HepG2 (cell line): ENCODE results near the gene RASGRP1. TPM values are rescaled to one million over a fixed set of nuclear protein-coding genes. Genes with fewer than 3 reads are reported as not detected.

Source experiments
- ATAC-seq: fragments of 200-7000 bp; cut with Tn5 transposase; 3 replicates; pipeline ENCODE4 v1.9.1; 2020; ENCODE audit warnings: mild to moderate bottlenecking, moderate library complexity
- BruUV-seq: library from RNA; stranded (reverse); fragments of 400-500 nt; replicated peaks from 2 replicates; lab custom pipeline; 2021; lab: Mats Ljungman, UMichigan
- CTCF ChIA-PET: fragments of 300-600 bp; formaldehyde crosslinking; extraction: SDS; loops from one replicate; lab custom pipeline; 2021; ENCODE audit warnings: low total read pairs, inconsistent platforms, low intra/inter-chr PET ratio; lab: Yijun Ruan, JAX
- POLR2A ChIA-PET: fragments of 350-600 bp; sonication (Branson Sonifier 250); formaldehyde crosslinking; loops from one replicate; lab custom pipeline; 2020; ENCODE audit warnings: antibody characterized with exemption, inconsistent platforms; lab: Yijun Ruan, JAX
- DNase-seq: peaks from one replicate; pipeline ENCODE4 v3.0.0-alpha.2; 2015; ENCODE audit warnings: low spot score
- FAIRE-seq: peaks from 3 replicates; lab custom pipeline; 2011; peaks lifted over from hg19 to GRCh38; lab: Jason Lieb, UNC
- H2AFZ ChIP-seq: one replicate; pipeline ENCODE4 v1.6.1; 2011; ENCODE audit warnings: low read length, inconsistent platforms
- H3K27ac ChIP-seq: fragments of 300-600 bp; 3 replicates; pipeline ENCODE4 v1.8.0; 2011; ENCODE audit warnings: mixed run types, mild to moderate bottlenecking, mixed read lengths, low read length, inconsistent platforms; ENCODE audit not compliant: insufficient read depth; ENCODE audit errors: extremely low read length
- H3K27me3 ChIP-seq, 2 experiments: fragments of 200-600 bp in 1 of 2; 2 replicates in 1 of 2; 3 replicates in 1 of 2; pipeline versions ENCODE4 v1.6.0 to v1.8.0; 2011; ENCODE audit warnings: low read length in 2 of 2, mild to moderate bottlenecking in 2 of 2, moderate library complexity in 2 of 2, inconsistent platforms in 1 of 2; ENCODE audit not compliant: insufficient read depth in 2 of 2, control insufficient read depth in 1 of 2
- H3K36me3 ChIP-seq, 2 experiments: fragments of 200-600 bp in 1 of 2; replicated peaks in 1 of 2; 2 replicates in 1 of 2; 3 replicates in 1 of 2; pipeline versions ENCODE4 v1.5.1 to v1.8.0; 2011; ENCODE audit warnings: low read length in 2 of 2, inconsistent platforms in 1 of 2; ENCODE audit not compliant: insufficient read depth in 2 of 2, control insufficient read depth in 1 of 2
- H3K4me1 ChIP-seq: 2 replicates; pipeline ENCODE4 v1.5.1; 2012; ENCODE audit warnings: low read length, inconsistent platforms; ENCODE audit not compliant: insufficient read depth
- H3K4me2 ChIP-seq: 2 replicates; pipeline ENCODE4 v1.6.0; 2011; ENCODE audit warnings: low read depth, low read length, inconsistent platforms
- H3K4me3 ChIP-seq, 3 experiments: fragments of 200-600 bp in 1 of 3; sonication (generic), shearing (Covaris generic) in 1 of 3; replicated peaks in 1 of 3; 2 replicates each; pipeline ENCODE4 v1.5.1; 2011 to 2016; ENCODE audit warnings: low read length in 3 of 3, inconsistent platforms in 2 of 3, low read depth in 2 of 3, mild to moderate bottlenecking in 2 of 3, control low read depth in 1 of 3, mixed read lengths in 1 of 3; ENCODE audit not compliant: insufficient read depth in 1 of 3
- H3K79me2 ChIP-seq: one replicate; pipeline ENCODE4 v1.6.1; 2011; ENCODE audit warnings: low read length, inconsistent platforms; ENCODE audit not compliant: insufficient read depth
- H3K9ac ChIP-seq: 2 replicates; pipeline ENCODE4 v1.6.0; 2011; ENCODE audit warnings: mild to moderate bottlenecking, low read depth, low read length, inconsistent platforms; ENCODE audit not compliant: insufficient read depth
- H3K9me3 ChIP-seq: 2 replicates; pipeline ENCODE4 v1.5.1; 2012; ENCODE audit warnings: mild to moderate bottlenecking, low read length
- H4K20me1 ChIP-seq: 2 replicates; pipeline ENCODE4 v1.6.0; 2011; ENCODE audit warnings: inconsistent platforms, mild to moderate bottlenecking, low read length, moderate library complexity; ENCODE audit not compliant: insufficient read depth
- BRCA1 ChIP-seq: sonication (generic); formaldehyde crosslinking; IDR thresholded peaks from 2 replicates; pipeline ENCODE4 v1.4.0; 2020; ENCODE audit warnings: missing genetic modification reagents
- E2F1 ChIP-seq: sonication (generic); formaldehyde crosslinking; IDR thresholded peaks from 2 replicates; pipeline ENCODE4 v1.5.0; 2020; ENCODE audit warnings: missing genetic modification reagents
- FOSL1 ChIP-seq: sonication (generic); formaldehyde crosslinking; IDR thresholded peaks from 2 replicates; pipeline ENCODE4 v1.9.0; 2021; ENCODE audit warnings: missing genetic modification reagents, borderline replicate concordance
- HDAC2 ChIP-seq: sonication (generic); formaldehyde crosslinking; IDR thresholded peaks from 2 replicates; pipeline ENCODE4 v1.4.0; 2020; ENCODE audit warnings: missing genetic modification reagents
- JUN ChIP-seq: sonication (generic); formaldehyde crosslinking; IDR thresholded peaks from 2 replicates; pipeline ENCODE4 v1.4.0; 2020; ENCODE audit warnings: mild to moderate bottlenecking, missing genetic modification reagents
- KDM3A ChIP-seq: IDR thresholded peaks from 2 replicates; pipeline ENCODE4 v1.6.1; 2018; ENCODE audit warnings: low read depth, missing compliant biosample characterization
- TIGD3 ChIP-seq: sonication (generic); formaldehyde crosslinking; IDR thresholded peaks from 2 replicates; pipeline ENCODE4 v1.5.1; 2020; ENCODE audit warnings: mild to moderate bottlenecking, missing genetic modification reagents, borderline replicate concordance
- XBP1 ChIP-seq: sonication (generic); formaldehyde crosslinking; IDR thresholded peaks from 2 replicates; pipeline ENCODE4 v1.5.0; 2020; ENCODE audit warnings: missing genetic modification reagents
- ZNF18 ChIP-seq: sonication (generic); formaldehyde crosslinking; IDR thresholded peaks from 2 replicates; pipeline ENCODE4 v1.8.0; 2022; ENCODE audit warnings: mild to moderate bottlenecking, missing genetic modification reagents; ENCODE audit not compliant: insufficient replicate concordance
- ZNF7 ChIP-seq: IDR thresholded peaks from 2 replicates; pipeline ENCODE4 v1.6.1; 2016; ENCODE audit warnings: missing biosample characterization, missing genetic modification reagents
- ZNF709 ChIP-seq: sonication (generic); formaldehyde crosslinking; IDR thresholded peaks from 2 replicates; pipeline ENCODE4 v1.5.0; 2020; ENCODE audit warnings: mild to moderate bottlenecking, missing genetic modification reagents
- ZSCAN30 ChIP-seq: sonication (generic); formaldehyde crosslinking; IDR thresholded peaks from 2 replicates; pipeline ENCODE4 v1.5.0; 2020; ENCODE audit warnings: mild to moderate bottlenecking, missing genetic modification reagents
- whole genome bisulfite sequencing: methylation state at CpG from one replicate; pipeline ENCODE4 v1.1.6; 2017; ENCODE audit warnings: low lambda C conversion rate; 5-methylcytosine and 5-hydroxymethylcytosine counted together
- in situ Hi-C: cut with HindIII; loops from 2 replicates; pipeline ENCODE4 v1.10.0; 2017; ENCODE audit warnings: low pct_unique_long_range_greater_than_20kb; ENCODE audit not compliant: extremely low pct_ligation_motif_present
- intact Hi-C: fragments of 100-400 bp; cut with micrococcal nuclease; formaldehyde crosslinking; loops from one replicate; pipeline ENCODE4 v1.10.0; 2022; ENCODE audit not compliant: unreplicated experiment
- polyA plus RNA-seq, 8 experiments: library from polyadenylated mRNA; depleted of rRNA in 3 of 8; stranded (reverse) in 7 of 8; unstranded in 1 of 8; fragments of >200 nt; fragmentation: Illumina TruSeq in 4 of 8; extraction: Trizol in 4 of 8; gene quantifications; 2 replicates each; pipeline versions ENCODE4 v1.2.1 to v1.2.3, GENCODE V29; 2011 to 2016; ENCODE audit warnings: low read depth in 4 of 8, missing spikeins in 1 of 8, mixed read lengths in 1 of 8; ENCODE audit not compliant: insufficient read depth in 1 of 8
- total RNA-seq, 5 experiments: library from RNA; depleted of rRNA; stranded (reverse); fragments of >200 nt; fragmentation: Illumina TruSeq; extraction: Trizol; gene quantifications; 2 replicates each; pipeline ENCODE4 v1.2.3, GENCODE V29; 2016; ENCODE audit warnings: low read depth in 1 of 5

RASGRP1 gene
- total and polyA plus RNA-seq, 2 of the 13 experiments (the other 11 are each of a cell fraction or from before 2014, with no cell fraction given) = 0.07 TPM; not detected in 1

- H3K36me3 ChIP-seq = no peaks in the 10 kb centered on the region
- H2AFZ ChIP-seq = no peak overlapping the region
- ChIA-PET CTCF (no interaction called here), POLR2A (no interaction called here)
- no peak for DNase-seq
- TF ChIP-seq BRCA1 (no peak), FOSL1 (CRISPR knock-in tag) (no peak), E2F1 (no peak), XBP1 (CRISPR knock-in tag) (no peak)
- no peaks in the 10 kb centered on the region for H4K20me1 ChIP-seq
- BruUV-seq = no TSS peak
- H3K9me3 ChIP-seq = no peaks in the 10 kb centered on the region
- no peak overlapping the region for H3K27ac ChIP-seq
- H3K4me1 ChIP-seq = no peaks in the 10 kb centered on the region
- no peak for FAIRE-seq
- H3K4me3 ChIP-seq = no peak overlapping the region
- H3K4me2 ChIP-seq = no peak overlapping the region
- H3K79me2 ChIP-seq = no peaks in the 10 kb centered on the region
- H3K9ac ChIP-seq = no peak overlapping the region
- ATAC-seq = no peak
- intact Hi-C loops (no loop called here), in situ Hi-C loops (no loop called here)
- WGBS = 92% methylated on average over 3 of the region's 3 CpGs
- H3K27me3 ChIP-seq = no peaks in the 10 kb centered on the region
Measured at GRCh38 chr15:38490242-38490922, 74.2 kb downstream of the RASGRP1 start.

- TF ChIP-seq ZNF18 (CRISPR knock-in tag) = no peak
- TF ChIP-seq JUN (CRISPR knock-in tag) = no peak
- TF ChIP-seq ZNF7 (CRISPR knock-in tag) = no peak
- no peak for TF ChIP-seq ZSCAN30 (CRISPR knock-in tag)
- TF ChIP-seq HDAC2 (CRISPR knock-in tag) = no peak
- no peak for TF ChIP-seq ZNF709
- TF ChIP-seq TIGD3 (CRISPR knock-in tag) = no peak
- TF ChIP-seq KDM3A (CRISPR knock-in tag) = no peak
- no peak overlapping the region for H3K27ac ChIP-seq
- intact Hi-C loops = no loop called here
- H3K4me2 ChIP-seq = no peak overlapping the region
- no peak for FAIRE-seq
- H3K36me3 ChIP-seq = no peaks in the 10 kb centered on the region; a peak in 1 of 5 replicates
- no peaks in the 10 kb centered on the region for H3K4me1 ChIP-seq
- H2AFZ ChIP-seq = no peak overlapping the region
- CTCF ChIA-PET = no interaction called here
- no peaks in the 10 kb centered on the region for H3K79me2 ChIP-seq
- H4K20me1 ChIP-seq = no peaks in the 10 kb centered on the region
- 94% methylated on average over 1 of the region's 1 CpG for WGBS
- H3K4me3 ChIP-seq = no peak overlapping the region
- in situ Hi-C loops = no loop called here
- POLR2A ChIA-PET = no interaction called here
- H3K9me3 ChIP-seq = no peaks in the 10 kb centered on the region
- no peaks in the 10 kb centered on the region for H3K27me3 ChIP-seq
- ATAC-seq = no peak
- no peak for DNase-seq
- BruUV-seq = no TSS peak
- no peak overlapping the region for H3K9ac ChIP-seq
Measured at GRCh38 chr15:38487378-38487777, 77.2 kb downstream of the RASGRP1 start.
